Inflammatory macrophage treated with lipopolysaccharide for 4 hours (primary cell): Measurements from ENCODE around the gene SLC12A4.
"Not testable (repeated sequence)": the region's sequence is repeated elsewhere in the genome, so short reads cannot be mapped to it uniquely, and the experiment has no call there.

Experiments
- DNase-seq: peaks from one replicate; pipeline ENCODE4 v3.0.0-alpha.2; 2020

Gene SLC12A4

DNA sequence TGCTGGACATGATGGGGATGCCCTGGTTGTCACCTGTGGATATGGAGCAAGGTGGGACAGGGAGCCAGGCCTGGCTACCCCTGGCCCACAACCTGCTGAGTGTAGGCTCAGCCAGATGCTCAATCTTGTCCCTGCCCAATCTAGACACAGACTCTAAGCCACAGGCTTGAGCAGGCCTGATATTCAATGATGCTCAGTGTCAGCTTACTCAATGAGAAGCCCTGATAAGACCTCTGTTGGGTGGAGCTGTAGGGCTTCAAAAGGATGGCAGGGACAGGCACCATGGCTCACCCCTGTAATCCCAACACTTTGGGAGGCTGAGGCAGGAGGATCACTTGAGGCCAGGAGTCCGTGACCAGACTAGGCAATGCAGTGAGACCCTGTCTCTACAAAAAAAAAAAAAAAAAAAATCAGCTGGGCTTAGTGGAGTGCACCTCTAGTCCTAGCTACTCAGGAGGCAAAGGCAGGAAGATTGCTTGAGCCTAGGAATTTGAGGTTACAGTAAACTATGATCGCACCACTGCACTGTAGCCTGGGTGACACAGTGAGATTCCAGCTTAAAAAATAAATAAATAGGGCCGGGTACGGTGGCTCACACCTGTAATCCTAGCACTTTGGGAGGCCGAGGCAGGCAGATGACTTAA lies 27.9 kb downstream of the SLC12A4 start:
- DNase-seq, result no peak

DNA sequence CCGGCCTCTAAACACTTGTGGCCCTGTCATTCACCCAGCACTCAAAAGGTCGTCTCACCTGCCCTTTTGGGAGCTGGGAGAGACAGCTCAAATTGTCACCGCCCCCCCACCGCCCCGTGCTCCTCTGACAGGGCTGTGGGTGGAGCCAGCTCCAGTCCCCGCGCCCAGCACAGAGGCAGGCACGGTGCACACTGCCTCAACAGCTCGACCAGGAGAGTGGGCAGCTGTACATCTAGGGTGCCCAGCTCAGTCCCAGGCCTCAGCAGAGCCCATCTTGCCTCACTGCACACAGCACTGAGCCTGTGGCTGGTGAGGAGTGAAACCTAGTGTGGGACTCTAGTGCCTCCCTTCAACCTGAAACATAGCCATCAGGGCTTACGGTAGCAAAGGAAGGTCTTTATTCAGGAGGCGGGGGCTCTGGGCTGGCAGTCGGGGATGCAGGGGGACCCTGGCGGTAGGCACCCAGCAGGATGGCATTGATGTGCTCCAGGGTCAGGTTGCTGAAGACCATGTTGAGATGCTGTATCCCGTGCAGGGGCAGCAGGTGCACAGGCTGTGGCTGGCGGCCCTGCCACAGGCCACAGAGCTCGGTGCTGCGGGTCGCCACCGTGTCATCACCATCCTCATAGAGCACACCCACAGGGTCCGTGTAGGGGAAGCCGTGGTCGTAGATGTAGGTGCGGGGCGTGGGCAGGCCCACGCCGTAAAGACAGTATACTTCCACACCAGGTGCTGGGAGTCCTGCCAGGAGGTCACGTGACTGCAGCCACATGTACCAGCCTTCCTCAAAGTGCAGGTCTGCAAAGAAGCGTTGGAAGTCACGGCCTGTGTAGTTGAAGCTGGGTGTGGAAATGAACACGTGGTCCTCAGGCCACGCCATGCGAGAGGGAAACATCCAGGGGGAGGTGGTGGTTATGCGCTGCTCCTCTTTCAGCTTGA lies 28.7 kb downstream of the SLC12A4 start:
- no peak for DNase-seq

DNA sequence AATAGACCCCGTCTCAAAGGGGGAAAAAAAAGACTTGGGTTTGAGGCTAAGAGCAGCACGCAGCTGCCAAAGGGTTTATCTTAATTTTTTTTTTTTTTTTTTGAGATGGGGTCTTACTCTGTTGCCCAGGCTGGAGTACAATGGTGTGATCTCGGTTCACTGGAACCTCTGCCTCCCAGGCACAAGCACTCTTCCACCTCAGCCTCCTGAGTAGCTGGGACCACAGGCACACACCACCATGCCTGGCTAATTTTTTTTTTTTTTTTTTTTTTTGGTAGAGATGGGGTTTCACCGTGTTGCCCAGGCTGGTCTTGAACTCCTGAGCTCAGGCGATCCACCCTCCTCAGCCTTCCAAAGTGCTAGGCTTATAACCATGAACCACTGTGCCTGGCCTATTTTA lies 30.7 kb downstream of the SLC12A4 start:
- not testable (repeated sequence) for DNase-seq

DNA sequence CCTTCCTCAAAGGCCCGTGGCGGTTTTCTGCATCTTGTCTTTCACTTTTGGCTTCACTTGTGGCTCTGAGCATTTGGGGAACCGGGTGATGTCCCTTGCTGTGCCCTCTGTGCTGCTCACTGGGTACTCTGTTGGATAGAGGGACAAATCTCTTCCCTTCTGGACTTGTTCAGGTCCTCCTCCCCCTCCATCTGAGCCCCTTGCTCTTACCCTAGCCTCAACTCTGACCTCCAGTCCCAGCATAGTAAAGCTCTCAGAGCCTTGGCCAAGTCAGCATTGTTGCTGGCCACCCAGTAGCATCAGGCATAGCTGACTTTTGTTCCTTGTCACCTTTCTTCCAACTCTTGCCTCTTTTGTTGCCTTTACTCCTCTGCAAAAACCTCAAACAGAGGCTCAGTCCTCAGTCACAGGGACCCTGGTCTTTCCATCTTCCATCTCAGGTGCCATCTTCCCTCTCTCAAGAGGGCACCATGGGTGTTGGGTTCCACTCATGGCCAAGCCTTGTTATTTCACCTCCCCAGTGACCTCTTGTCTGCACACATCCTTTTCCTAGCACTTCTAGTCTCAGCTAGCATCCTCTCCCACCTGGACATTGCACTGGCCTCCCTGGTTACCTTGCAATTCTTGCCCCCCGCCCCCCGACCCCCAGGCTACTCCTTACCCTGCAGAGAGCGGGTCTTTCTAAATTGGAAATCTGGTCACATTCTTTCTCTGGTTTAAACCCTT lies 31.4 kb downstream of the SLC12A4 start:
- DNase-seq, result peak; percentile 96

DNA sequence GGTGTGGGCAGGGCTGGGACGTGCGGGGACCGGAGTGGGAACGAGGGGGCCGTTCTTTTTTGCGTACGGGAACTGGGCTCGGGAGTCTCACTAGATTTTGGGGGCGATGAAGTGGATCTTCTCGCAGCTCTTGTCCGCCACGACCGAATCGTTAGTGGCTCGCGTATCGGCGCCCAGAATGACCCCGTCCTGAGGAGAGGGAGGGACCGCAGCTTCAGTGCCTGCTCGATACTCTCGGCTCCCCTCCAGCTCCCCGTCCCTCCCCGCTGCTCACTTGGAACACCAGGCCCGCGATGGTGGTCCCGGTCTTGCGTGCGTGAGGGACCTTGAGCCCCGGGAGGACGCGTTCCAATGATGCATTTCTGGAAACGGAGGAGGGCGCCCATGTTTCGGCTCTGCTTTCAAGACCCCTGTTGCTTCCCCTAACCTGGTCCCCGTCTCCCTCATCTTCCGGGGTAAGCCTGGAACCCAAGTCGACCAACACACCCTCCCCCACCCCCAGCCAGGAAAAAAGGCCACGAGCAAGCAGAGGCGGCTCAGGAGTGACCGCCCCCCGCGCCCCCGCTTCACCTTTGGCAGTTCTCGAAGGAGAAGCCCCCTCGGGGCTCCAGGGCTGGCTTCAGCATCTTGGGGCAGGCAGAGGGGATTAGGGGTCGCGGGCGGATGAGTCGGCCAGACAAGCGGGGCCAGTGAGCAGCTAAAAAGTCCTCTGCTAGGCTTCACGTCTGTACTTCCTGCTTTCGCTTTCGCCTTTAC lies 32.1 kb downstream of the SLC12A4 start, which contains the start of gene PSMB10:
PSMB10 (minus strand) TSS at position 727 of the 756 bp plus-strand sequence; CDS start at position 626, 101 bp downstream.
- DNase-seq, result no peak

DNA sequence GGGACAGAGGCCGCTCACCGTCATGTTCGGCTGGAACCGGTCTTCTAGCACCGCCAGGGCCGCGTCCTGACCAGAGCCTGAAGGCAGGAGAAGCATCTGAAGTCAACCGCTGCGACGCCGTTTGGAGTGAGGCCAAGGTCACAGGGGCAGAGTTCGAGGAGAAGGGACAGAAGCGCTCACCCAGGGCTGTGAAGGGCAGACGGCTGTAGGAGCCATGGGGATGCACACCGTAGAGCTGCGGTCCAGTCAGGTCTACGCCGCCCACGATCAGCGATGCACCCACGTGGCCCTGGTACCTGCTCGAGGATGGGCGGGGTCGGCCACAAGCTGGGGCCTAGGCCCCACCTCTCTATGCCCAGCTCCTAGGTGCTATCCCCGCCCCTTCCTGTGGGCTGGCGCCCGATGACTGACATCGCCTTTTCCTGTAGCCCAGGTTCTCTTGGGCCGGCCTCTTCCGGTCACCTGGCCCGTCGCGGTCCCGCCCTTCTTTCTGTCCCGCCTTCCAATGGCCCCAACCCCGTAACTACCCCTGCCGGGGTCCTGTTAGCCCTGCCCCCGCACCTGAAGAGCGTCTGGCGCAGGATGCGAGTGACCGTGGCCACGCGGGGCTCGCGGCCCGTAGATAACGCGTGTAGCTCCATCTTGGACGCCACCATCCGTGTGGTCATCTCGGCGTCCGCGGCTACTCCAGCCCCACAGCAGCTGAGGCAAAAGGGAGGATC lies 32.9 kb downstream of the SLC12A4 start:
- DNase-seq, result peak; percentile 91

DNA sequence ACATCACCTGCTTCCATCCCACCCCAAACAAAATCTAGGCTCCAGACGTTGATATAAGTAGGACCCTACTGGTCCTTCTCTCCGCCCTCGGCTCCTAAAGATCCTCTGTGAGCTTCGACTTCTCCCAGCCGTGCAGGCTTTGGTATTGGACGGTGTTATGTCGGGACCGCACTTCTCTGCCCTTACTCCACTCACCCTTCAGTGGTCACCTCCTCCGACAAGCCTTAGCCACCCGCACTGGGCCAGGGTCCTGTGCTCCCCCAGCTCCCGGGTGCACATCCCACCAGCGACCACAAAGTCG lies 33.4 kb downstream of the SLC12A4 start:
- no peak for DNase-seq

DNA sequence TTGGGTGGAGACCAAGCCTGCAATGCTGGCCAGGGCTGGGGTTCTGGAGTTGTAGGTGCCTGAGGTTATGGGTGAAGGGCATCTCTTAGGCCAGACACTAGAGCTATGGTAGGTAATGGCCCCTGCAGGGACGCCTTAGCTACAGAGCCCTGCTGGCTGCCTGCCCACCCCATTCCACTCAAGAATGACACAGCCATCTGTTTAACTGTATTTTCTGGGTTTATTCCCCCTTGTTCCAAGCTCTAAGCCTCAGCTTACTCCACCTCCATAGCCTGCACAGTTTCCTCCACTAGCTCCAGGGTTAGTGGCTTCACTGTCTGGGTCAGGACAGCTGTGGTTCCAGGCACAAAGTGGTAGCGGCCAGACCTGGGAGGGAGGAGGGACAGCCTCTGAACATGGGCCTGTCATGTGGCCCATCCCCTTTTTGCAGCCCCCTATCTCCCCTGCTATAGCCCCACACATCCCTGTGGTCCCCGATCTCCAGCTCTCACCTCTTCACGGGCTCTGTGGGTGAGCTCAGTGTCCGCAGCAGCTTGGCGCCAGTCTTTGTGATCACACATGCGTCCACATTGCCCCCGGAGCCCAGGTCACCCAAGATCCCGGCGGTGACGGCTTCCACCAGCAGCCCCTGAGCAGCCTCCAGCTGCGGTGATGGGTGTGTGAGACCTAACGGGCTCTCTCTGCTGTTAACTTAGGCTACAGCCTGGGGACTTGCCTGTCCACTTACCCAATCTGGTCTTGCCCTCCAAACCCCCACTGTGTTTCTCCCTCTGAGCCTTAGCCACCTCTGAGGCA lies 33.9 kb downstream of the SLC12A4 start:
- no peak for DNase-seq

DNA sequence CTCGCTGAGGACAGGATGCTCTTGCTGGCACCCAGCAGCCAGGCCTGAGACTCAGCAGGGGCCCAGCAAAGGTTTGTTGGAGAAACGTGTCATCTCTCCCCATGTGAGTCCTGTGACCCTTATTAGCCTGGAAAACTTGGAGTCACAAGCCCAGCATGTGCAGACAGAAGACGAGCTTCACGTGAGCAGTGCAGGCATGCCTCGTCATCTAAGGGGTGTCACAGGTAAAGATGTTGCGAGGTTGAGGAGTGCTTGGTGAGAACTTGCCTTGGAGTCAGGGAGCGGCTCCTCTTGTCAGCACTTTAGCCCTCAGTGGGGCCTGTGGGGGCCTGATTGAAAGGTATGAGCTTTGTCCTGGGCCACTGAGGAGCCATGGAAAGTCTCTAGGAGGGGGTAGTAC lies 34.6 kb downstream of the SLC12A4 start:
- DNase-seq, result no peak

DNA sequence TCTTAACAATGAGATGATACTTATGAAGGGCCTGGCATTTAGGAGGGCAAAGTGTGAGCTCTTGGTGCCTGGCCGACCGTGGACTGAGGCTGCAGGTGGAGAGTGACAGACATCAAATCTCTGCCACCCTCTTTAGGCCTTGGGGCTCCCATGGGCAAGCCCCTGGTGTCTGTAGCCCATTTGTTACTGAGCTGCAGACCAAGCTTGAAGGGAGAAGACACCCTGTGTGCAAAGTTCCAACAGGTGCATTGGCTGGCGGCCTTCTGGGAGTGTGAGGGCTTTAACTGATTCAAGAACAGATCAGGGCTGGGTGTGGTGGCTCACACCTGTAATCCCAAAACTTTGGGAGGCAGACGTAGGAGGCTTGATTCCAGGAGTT lies 36.0 kb downstream of the SLC12A4 start:
- no peak for DNase-seq

DNA sequence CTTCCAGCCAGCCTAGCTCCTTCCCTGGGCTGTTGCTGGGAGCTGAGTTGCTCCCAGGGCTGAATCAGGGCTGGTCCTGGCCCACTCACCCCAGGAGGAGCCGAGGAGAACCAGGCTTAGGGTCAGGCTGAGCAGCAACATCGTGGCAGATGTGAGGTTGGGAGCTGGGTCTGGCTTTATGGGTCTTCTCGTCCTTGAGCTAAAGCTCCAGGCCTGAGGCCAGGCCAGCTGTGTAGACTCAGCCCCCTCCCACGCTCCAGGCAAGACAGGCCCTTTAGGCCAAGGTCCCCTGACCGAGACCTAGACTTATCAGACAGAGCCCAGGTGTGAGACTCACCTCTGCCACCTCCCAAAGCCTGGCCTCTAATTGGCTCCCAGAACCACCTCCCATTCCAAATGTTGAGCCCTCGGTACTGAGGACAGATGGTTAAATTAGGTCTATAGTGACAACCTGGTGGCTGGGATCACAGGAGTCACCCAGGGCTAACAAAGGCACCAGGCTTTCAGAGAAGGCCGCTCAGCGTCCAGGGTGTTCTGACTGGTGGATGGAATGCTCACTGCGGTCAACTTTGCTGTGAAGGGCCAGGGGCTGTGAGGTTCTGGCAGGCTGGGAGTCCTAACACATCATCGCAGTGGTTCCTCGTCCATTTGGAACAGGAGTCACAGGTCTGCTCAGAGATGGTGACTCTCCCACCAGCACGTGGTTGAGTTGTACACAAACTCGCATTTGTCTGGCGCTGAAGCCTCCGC lies 36.5 kb downstream of the SLC12A4 start, which contains the start of gene CTRL:
CTRL (minus strand) TSS at position 151 of the 750 bp plus-strand sequence; CDS start at position 141, 10 bp downstream.
- DNase-seq, result no peak

DNA sequence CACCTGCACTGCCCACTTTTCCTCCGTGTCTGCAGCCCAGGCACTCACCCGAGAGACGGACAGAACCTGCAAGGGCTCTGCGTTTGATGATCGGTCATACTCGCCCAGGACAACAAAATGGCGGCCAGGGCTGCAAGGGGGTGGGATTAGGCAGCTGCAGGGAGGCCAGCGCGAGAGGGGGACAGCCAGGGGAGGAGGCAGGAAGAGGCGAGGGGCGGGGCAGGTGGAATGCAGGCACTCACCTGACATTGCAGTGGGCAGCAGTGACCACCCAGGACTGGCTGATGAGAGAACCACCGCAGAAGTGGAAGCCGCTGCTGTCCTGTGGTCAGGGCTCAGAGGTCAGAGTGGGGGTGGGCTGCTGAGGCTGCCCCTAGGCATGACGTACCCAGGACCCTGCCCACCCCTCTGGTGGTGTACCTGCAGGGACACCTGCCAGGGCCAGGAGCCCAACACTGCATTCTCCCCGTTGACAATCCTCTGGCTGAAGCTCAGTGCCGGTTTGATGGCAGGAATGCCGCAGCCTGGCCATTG lies 37.7 kb downstream of the SLC12A4 start:
- DNase-seq, result no peak

DNA sequence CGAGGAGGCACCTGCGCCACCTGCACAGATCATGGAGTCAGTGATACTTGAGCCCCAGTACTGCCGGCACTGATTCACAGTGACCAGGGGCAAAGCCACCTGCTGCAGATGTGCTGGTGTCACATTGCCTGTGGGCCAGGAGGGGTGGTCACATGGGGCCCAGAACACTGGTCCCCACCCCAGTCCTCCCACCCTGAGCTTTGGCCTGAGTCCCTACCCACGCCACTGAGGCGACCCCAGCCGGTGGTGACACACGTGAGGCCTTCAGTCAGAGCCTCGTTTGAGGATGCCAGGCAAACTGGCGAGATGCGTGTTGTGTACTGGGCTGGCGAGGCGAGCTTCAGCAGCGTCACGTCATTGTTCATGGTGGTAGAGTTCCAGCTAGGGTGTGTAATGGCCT lies 38.2 kb downstream of the SLC12A4 start:
- no peak for DNase-seq

DNA sequence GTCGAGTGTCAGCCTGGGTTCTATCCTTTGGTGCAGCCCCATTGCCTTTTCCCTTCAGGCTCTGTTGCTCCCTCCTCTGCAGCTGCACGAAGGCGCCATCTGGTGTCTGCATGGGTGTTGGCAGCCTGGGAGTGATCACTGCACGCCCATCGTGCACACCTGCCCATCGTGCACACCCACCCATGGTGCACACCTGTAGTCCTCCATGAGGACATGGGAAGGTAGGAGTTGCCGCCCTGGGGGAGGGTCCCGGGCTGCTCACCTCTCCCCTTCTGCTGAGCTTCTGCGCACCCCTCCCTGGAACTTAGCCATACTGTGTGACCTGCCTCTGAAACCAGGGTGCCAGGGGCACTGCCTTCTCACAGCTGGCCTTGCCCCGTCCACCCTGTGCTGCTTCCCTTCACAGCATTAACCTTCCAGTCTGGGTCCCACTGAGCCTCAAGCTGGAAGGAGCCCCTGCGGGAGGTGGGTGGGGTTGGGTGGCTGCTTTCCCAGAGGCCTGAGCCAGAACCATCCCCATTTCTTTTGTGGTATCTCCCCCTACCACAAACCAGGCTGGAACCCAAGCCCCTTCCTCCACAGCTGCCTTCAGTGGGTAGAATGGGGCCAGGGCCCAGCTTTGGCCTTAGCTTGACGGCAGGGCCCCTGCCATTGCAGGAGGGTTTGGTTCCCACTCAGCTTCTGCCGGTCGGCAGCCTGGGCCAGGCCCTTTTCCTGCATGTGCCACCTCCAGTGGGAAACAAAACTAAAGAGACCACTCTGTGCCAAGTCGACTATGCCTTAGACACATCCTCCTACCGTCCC lies 39.7 kb downstream of the SLC12A4 start:
- DNase-seq, result peak; percentile 33

DNA sequence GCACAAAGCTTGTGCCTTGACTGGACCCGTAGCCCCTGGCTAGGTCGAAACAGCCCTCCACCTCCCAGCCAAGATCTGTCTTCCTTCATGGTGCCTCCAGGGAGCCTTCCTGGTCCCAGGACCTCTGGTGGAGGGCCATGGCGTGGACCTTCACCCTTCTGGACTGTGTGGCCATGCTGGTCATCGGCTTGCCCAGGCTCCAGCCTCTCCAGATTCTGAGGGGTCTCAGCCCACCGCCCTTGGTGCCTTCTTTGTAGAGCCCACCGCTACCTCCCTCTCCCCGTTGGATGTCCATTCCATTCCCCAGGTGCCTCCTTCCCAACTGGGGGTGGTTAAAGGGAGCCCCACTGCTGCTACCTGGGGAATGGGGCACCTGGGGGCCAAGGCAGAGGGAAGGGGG lies 40.3 kb downstream of the SLC12A4 start:
- DNase-seq, result no peak

DNA sequence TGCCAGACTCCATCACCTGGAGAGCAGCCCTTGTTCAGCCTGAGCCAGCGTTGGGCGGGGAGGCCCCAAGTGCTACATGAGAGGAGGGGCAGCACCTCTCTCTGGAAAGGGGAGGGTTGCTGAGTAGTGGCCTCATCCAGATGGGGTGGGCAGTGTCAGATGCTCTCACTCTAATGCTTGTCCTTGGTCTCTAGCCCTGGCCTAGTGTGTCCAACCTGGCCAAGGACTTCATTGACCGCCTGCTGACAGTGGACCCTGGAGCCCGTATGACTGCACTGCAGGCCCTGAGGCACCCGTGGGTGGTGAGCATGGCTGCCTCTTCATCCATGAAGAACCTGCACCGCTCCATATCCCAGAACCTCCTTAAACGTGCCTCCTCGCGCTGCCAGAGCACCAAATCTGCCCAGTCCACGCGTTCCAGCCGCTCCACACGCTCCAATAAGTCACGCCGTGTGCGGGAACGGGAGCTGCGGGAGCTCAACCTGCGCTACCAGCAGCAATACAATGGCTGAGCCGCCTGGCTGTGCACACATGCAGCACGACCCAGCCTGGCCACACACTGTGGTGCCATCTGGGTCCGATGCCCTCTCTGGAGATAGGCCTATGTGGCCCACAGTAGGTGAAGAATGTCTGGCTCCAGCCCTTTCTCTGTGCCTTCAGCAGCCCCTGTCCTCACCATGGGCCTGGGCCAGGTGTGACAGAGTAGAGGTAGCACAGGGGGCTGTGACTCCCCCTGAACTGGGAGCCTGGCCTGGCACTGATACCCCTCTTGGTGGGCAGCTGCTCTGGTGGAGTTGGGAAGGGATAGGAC lies 41.1 kb downstream of the SLC12A4 start:
- DNase-seq, result no peak

DNA sequence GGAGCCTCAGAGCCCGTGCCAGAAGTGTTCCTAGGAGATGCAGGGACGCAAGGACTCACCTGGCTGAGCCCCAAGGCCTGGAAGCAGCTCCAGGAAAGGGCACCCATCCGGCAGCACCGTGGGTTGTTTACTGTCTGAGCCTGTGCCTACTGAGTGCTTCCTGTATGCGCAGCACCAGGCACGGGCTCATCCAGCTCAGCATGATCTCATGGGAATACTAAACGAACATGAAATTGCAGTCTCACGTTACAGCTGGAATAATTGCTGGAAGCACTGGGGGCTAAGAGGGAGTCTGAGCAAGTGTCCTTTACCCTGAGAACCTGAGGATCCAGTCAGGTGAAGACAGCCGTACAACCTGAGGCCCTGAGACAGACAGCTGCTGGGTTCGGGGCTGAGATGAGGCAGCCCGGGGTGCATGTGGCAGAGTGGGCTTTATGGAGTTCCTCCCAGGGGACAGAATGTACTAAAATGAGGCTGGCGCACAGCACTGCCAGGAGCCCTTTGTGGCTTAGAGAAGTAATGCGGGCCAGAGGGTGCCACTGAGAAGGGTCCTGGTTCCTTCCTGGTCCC lies 42.2 kb downstream of the SLC12A4 start:
- no peak for DNase-seq
